H9 (cell line): ENCODE results near the gene FAM163B. TPM values are rescaled to one million over a fixed set of nuclear protein-coding genes. Genes with fewer than 3 reads are reported as not detected.

Source experiments
- DNase-seq: peaks from one replicate; pipeline ENCODE4 v3.0.0-alpha.2; 2017
- H2AFZ ChIP-seq: one replicate; pipeline ENCODE4 v1.6.1; 2013; ENCODE audit warnings: mild to moderate bottlenecking, low read length, control low read depth, moderate library complexity
- H2AK5ac ChIP-seq: 2 replicates; pipeline ENCODE4 v1.6.1; 2013; ENCODE audit warnings: low read length, control low read depth, mixed read lengths; ENCODE audit not compliant: insufficient read length
- H2BK120ac ChIP-seq: one replicate; pipeline ENCODE4 v1.6.1; 2013; ENCODE audit warnings: low read depth, mild to moderate bottlenecking, low read length, control low read depth, inconsistent platforms; ENCODE audit not compliant: poor library complexity, severe bottlenecking
- H2BK12ac ChIP-seq: 2 replicates; pipeline ENCODE4 v1.6.1; 2013; ENCODE audit warnings: low read length, control low read depth, mixed read lengths, low read depth; ENCODE audit not compliant: insufficient read length
- H2BK15ac ChIP-seq: 2 replicates; pipeline ENCODE4 v1.6.1; 2013; ENCODE audit warnings: low read depth, low read length, control low read depth
- H2BK20ac ChIP-seq: one replicate; pipeline ENCODE4 v1.6.1; 2013; ENCODE audit warnings: low read depth, mild to moderate bottlenecking, low read length, control low read depth, inconsistent platforms; ENCODE audit not compliant: poor library complexity, severe bottlenecking
- H2BK5ac ChIP-seq: 2 replicates; pipeline ENCODE4 v1.6.1; 2013; ENCODE audit warnings: low read length, control low read depth, mixed read lengths; ENCODE audit not compliant: insufficient read length
- H3K14ac ChIP-seq: 2 replicates; pipeline ENCODE4 v1.6.1; 2013; ENCODE audit warnings: low read length, control low read depth; ENCODE audit not compliant: insufficient read depth
- H3K18ac ChIP-seq: 2 replicates; pipeline ENCODE4 v1.6.1; 2013; ENCODE audit warnings: low read depth, mild to moderate bottlenecking, mixed read lengths, low read length, control low read depth; ENCODE audit not compliant: insufficient read length
- H3K23ac ChIP-seq: 2 replicates; pipeline ENCODE4 v1.6.1; 2013; ENCODE audit warnings: low read length, control low read depth, mixed read lengths, low read depth; ENCODE audit not compliant: insufficient read length
- H3K23me2 ChIP-seq: 2 replicates; pipeline ENCODE4 v1.6.1; 2013; ENCODE audit warnings: low read depth, mild to moderate bottlenecking, mixed read lengths, low read length, control low read depth; ENCODE audit not compliant: insufficient read length, poor library complexity, severe bottlenecking
- H3K27ac ChIP-seq: 2 replicates; pipeline ENCODE4 v1.5.1; 2013; ENCODE audit warnings: low read length, control low read depth, mixed read lengths, low read depth; ENCODE audit not compliant: insufficient read length
- H3K27me3 ChIP-seq: 2 replicates; pipeline ENCODE4 v1.6.1; 2013; ENCODE audit warnings: low read length, control low read depth, inconsistent platforms; ENCODE audit not compliant: insufficient read depth
- H3K4ac ChIP-seq: 2 replicates; pipeline ENCODE4 v1.6.1; 2013; ENCODE audit warnings: low read depth, mild to moderate bottlenecking, control low read depth, inconsistent platforms, low read length, moderate library complexity
- H3K4me1 ChIP-seq: 2 replicates; pipeline ENCODE4 v1.6.1; 2013; ENCODE audit warnings: low read length, control low read depth, inconsistent platforms; ENCODE audit not compliant: insufficient read depth
- H3K4me2 ChIP-seq: 2 replicates; pipeline ENCODE4 v1.6.1; 2013; ENCODE audit warnings: low read length, control low read depth, mixed read lengths; ENCODE audit not compliant: insufficient read length, insufficient read depth
- H3K56ac ChIP-seq: 2 replicates; pipeline ENCODE4 v1.6.1; 2013; ENCODE audit warnings: low read depth, mild to moderate bottlenecking, mixed read lengths, low read length, control low read depth; ENCODE audit not compliant: insufficient read length
- H3K79me1 ChIP-seq: 2 replicates; pipeline ENCODE4 v1.6.1; 2013; ENCODE audit warnings: low read depth, mild to moderate bottlenecking, moderate library complexity, low read length, control low read depth, inconsistent platforms; ENCODE audit not compliant: insufficient read depth, poor library complexity, severe bottlenecking
- H3K79me2 ChIP-seq: 2 replicates; pipeline ENCODE4 v1.6.1; 2013; ENCODE audit warnings: low read length, control low read depth, inconsistent platforms; ENCODE audit not compliant: insufficient read depth
- H3K9ac ChIP-seq: 2 replicates; pipeline ENCODE4 v1.6.1; 2013; ENCODE audit warnings: low read length, control low read depth, mixed read lengths; ENCODE audit not compliant: insufficient read length; ENCODE audit errors: extremely low read depth
- H3K9me3 ChIP-seq: one replicate; pipeline ENCODE4 v1.6.1; 2013; ENCODE audit warnings: low read depth, low read length, inconsistent platforms; ENCODE audit not compliant: control insufficient read depth
- H3T11ph ChIP-seq: one replicate; pipeline ENCODE4 v1.6.1; 2013; ENCODE audit warnings: mild to moderate bottlenecking, low read length, control low read depth, inconsistent platforms
- H4K20me1 ChIP-seq: one replicate; pipeline ENCODE4 v1.6.1; 2013; ENCODE audit not compliant: control insufficient read depth, insufficient read length, insufficient read depth
- H4K5ac ChIP-seq: 2 replicates; pipeline ENCODE4 v1.6.1; 2013; ENCODE audit warnings: low read depth, mild to moderate bottlenecking, mixed read lengths, low read length, control low read depth; ENCODE audit not compliant: insufficient read length
- H4K8ac ChIP-seq: replicated peaks from 2 replicates; pipeline ENCODE4 v1.6.1; 2013; ENCODE audit warnings: low read length, control low read depth, mixed read lengths, low read depth; ENCODE audit not compliant: insufficient read length
- H4K91ac ChIP-seq: 2 replicates; pipeline ENCODE4 v1.6.1; 2013; ENCODE audit warnings: low read depth, mild to moderate bottlenecking, moderate library complexity, mixed read lengths, low read length, control low read depth; ENCODE audit not compliant: insufficient read length
- H3K27ac Mint-ChIP-seq, 3 experiments: 2 replicates in 2 of 3; 3 replicates in 1 of 3; pipeline ENCODE4 v1.8.0; 2020 to 2021; ENCODE audit warnings: mixed read lengths in 3 of 3, mild to moderate bottlenecking in 1 of 3, moderate library complexity in 1 of 3
- H3K27me3 Mint-ChIP-seq: 2 replicates; pipeline ENCODE4 v1.8.0; 2021; ENCODE audit warnings: low read depth, mild to moderate bottlenecking, moderate library complexity, mixed read lengths
- H3K36me3 Mint-ChIP-seq, 3 experiments: 2 replicates in 2 of 3; 3 replicates in 1 of 3; pipeline ENCODE4 v1.8.0; 2020 to 2021; ENCODE audit warnings: low read depth in 3 of 3, mixed read lengths in 3 of 3; ENCODE audit not compliant: insufficient read depth in 1 of 3
- H3K4me1 Mint-ChIP-seq, 2 experiments: 2 replicates each; pipeline ENCODE4 v1.8.0; 2020; ENCODE audit warnings: mixed read lengths in 2 of 2
- H3K4me3 Mint-ChIP-seq, 2 experiments: 2 replicates in 1 of 2; 3 replicates in 1 of 2; pipeline ENCODE4 v1.8.0; 2020 to 2021; ENCODE audit warnings: mild to moderate bottlenecking in 2 of 2, mixed read lengths in 2 of 2, moderate library complexity in 1 of 2
- H3K9me3 Mint-ChIP-seq, 2 experiments: 2 replicates in 1 of 2; 3 replicates in 1 of 2; pipeline ENCODE4 v1.8.0; 2020; ENCODE audit warnings: mild to moderate bottlenecking in 2 of 2, mixed read lengths in 2 of 2, moderate library complexity in 1 of 2
- WGBS: extraction: QIAGEN DNeasy Blood & Tissue Kit; methylation state at CpG from one replicate; pipeline ENCODE4 v1.1.7; 2013; ENCODE audit warnings: missing lambda C conversion rate, low lambda C conversion rate, mixed read lengths; ENCODE audit not compliant: insufficient read length; ENCODE audit errors: extremely low coverage; 5-methylcytosine and 5-hydroxymethylcytosine counted together
- total RNA-seq: library from RNA; stranded (reverse); gene quantifications from 2 replicates; pipeline ENCODE4 v1.2.1, GENCODE V29; 2021
- TF ChIP-seq, protein P1 (sequence below): fragments of 200-600 bp; sonication (generic); conservative IDR thresholded peaks from 3 replicates; pipeline ENCODE4 v1.8.0; 2021; ENCODE audit warnings: antibody characterized with exemption, mild to moderate bottlenecking

The FAM163B gene
- total RNA-seq, 1 experiment from 2014 or later = 0.39 TPM

DNA sequence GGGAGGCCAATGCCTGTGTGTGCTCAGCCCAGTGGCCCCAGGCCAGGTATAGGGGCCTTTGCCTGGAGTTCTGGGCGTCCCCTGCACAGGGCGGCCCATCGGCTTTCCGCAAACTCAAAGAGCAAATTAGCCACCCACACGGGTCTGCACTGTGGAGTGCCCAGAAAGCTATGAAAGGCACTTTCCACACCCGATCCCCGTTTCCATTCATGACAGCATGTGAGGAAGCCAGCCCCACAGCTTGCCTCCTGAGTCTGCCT lies 32.1 kb upstream of the FAM163B start:
- H2BK15ac ChIP-seq = no peak overlapping the region
- no peak overlapping the region for H3T11ph ChIP-seq
- no peak overlapping the region for H4K8ac ChIP-seq
- H4K91ac ChIP-seq = no peak overlapping the region
- no peaks in the 10 kb centered on the region for H4K20me1 ChIP-seq
- no peaks in the 10 kb centered on the region for H3K27me3 ChIP-seq
- Mint-ChIP-seq H3K9me3 (no peaks in the 10 kb centered on the region), H3K27me3 (peaks cover 7% of the 10 kb centered on the region), H3K4me1 (peaks cover 20 to 27% of the 10 kb centered on the region in 2 experiments), H3K4me3 (no peak overlapping the region), H3K36me3 (no peaks in the 10 kb centered on the region), H3K27ac (no peak overlapping the region)
- no peak overlapping the region for H3K4ac ChIP-seq
- no peak overlapping the region for H2BK20ac ChIP-seq
- no peak overlapping the region for H3K9ac ChIP-seq
- H3K18ac ChIP-seq = no peak overlapping the region
- no peaks in the 10 kb centered on the region for H3K79me1 ChIP-seq
- H3K27ac ChIP-seq = no peak overlapping the region
- no peak overlapping the region for H2BK12ac ChIP-seq
- H3K79me2 ChIP-seq = no peaks in the 10 kb centered on the region
- H3K56ac ChIP-seq = no peak overlapping the region
- TF ChIP-seq, protein P1, sequence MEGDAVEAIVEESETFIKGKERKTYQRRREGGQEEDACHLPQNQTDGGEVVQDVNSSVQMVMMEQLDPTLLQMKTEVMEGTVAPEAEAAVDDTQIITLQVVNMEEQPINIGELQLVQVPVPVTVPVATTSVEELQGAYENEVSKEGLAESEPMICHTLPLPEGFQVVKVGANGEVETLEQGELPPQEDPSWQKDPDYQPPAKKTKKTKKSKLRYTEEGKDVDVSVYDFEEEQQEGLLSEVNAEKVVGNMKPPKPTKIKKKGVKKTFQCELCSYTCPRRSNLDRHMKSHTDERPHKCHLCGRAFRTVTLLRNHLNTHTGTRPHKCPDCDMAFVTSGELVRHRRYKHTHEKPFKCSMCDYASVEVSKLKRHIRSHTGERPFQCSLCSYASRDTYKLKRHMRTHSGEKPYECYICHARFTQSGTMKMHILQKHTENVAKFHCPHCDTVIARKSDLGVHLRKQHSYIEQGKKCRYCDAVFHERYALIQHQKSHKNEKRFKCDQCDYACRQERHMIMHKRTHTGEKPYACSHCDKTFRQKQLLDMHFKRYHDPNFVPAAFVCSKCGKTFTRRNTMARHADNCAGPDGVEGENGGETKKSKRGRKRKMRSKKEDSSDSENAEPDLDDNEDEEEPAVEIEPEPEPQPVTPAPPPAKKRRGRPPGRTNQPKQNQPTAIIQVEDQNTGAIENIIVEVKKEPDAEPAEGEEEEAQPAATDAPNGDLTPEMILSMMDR = no peak
- WGBS = no CpG with 5 or more reads among the region's 7 CpGs
- no peak overlapping the region for H2BK120ac ChIP-seq
- H3K9me3 ChIP-seq = no peaks in the 10 kb centered on the region
- DNase-seq = no peak
- H4K5ac ChIP-seq = no peak overlapping the region
- no peak overlapping the region for H2AFZ ChIP-seq
- no peak overlapping the region for H2BK5ac ChIP-seq
- H3K14ac ChIP-seq = no peak overlapping the region
- H3K4me1 ChIP-seq = no peaks in the 10 kb centered on the region; the same call in 1 of the 2 replicates
- H2AK5ac ChIP-seq = no peak overlapping the region
- H3K23me2 ChIP-seq = no peaks in the 10 kb centered on the region
- no peak overlapping the region for H3K23ac ChIP-seq
- no peak overlapping the region for H3K4me2 ChIP-seq
